D721Med (cell line): ENCODE measurements around the gene EMP2.

Experiments
- DNase-seq: peaks from one replicate; pipeline ENCODE4 v3.0.0; 2011; ENCODE audit warnings: low spot score; ENCODE audit not compliant: insufficient read length
- FAIRE-seq: peaks from 2 replicates; lab custom pipeline; 2011; peaks lifted over from hg19 to GRCh38; lab: Jason Lieb, UNC
- TF ChIP-seq, protein P1 (sequence below): IDR thresholded peaks from 2 replicates; pipeline ENCODE4 v1.5.1; 2012; ENCODE audit warnings: mild to moderate bottlenecking, control low read depth; ENCODE audit not compliant: insufficient read depth; ENCODE audit errors: missing control alignments

Gene EMP2

GRCh38 chr16:10584981-10585438 is 4.6 kb upstream of the EMP2 start:
- no peak for FAIRE-seq
- TF ChIP-seq, protein P1, sequence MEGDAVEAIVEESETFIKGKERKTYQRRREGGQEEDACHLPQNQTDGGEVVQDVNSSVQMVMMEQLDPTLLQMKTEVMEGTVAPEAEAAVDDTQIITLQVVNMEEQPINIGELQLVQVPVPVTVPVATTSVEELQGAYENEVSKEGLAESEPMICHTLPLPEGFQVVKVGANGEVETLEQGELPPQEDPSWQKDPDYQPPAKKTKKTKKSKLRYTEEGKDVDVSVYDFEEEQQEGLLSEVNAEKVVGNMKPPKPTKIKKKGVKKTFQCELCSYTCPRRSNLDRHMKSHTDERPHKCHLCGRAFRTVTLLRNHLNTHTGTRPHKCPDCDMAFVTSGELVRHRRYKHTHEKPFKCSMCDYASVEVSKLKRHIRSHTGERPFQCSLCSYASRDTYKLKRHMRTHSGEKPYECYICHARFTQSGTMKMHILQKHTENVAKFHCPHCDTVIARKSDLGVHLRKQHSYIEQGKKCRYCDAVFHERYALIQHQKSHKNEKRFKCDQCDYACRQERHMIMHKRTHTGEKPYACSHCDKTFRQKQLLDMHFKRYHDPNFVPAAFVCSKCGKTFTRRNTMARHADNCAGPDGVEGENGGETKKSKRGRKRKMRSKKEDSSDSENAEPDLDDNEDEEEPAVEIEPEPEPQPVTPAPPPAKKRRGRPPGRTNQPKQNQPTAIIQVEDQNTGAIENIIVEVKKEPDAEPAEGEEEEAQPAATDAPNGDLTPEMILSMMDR: no peak
- DNase-seq: no peak

DNA sequence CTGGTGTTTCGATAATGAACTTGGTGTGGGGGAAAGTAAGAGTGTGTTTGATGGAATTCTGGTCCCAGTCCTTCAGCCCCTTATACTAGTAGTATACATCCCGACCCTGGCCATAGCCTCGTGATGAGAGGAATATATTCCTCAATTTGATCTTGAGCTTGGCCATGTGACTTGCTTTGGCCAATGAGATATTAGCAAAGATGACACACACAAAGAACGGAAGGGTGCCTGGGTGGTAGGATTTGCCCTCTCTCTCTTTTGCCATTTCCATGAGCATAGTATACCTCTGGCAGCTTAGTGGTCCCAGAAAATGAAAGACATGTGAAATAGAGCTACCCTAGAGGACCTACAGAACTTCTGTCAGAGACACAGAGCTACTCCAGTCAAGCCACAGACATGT is 2.9 kb upstream of the EMP2 start:
- DNase-seq (no peak), FAIRE-seq (no peak)
- TF ChIP-seq, protein P1: no peak

DNA sequence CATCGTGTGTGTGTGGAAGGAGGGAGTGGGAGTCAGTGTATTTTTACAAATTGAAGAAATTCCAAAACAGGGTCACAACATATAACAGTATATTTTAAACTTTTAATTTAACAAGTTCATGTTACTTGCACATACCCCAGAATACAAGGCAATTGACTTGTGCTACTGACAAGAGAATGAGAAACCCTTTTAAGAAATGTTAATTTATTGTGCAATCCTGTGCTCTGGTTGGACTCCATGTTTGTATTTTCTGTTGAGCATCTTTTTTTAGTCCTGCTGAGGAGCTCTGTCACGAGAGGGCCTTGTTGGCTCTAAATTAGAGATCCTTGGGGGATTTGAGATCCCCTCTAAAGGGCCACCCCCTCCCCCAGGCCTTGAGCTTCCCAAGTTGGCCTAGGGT is 1.1 kb upstream of the EMP2 start:
- TF ChIP-seq, protein P1: no peak
- no peak for FAIRE-seq
- no peak for DNase-seq

DNA sequence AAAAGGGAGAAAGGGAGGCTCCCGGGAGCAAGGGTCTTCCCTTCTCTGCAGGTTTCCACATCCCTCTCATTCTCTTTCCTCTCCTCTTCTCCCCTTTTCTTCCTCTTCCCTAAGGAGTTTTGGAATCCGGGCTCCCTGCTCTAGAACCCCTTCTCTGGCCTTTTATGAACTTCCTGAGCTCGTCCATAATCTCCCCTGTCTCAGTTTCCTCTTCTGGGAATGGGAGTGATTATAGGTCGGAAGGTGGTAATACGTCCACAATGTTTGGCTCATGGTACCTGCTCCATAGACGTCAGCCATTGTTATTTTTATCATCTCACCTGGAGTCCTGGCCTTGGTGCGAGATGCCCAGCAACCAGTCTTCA is 467 bp upstream of the EMP2 start:
- DNase-seq (no peak), FAIRE-seq (no peak)
- TF ChIP-seq, protein P1: no peak

DNA sequence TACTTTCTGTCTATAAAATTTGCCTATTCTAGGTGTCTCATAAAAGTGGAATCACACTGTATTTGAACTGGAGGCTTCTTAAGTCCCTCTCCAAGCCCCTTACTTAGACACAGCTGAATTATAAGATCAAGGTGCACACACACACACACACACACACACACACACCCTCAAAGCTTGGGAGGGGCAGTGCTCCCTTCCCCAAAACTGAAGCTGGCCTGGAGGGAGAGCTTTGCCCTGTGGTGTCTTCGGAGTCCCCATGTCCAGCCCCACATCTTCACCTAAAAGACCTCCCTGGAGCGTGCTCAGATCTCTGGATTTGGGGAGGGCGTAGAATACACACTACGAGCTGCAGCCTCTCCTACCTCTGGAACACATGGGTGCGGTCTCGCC is 828 bp downstream of the EMP2 start:
- FAIRE-seq (no peak), DNase-seq (no peak)
- TF ChIP-seq, protein P1: no peak

DNA sequence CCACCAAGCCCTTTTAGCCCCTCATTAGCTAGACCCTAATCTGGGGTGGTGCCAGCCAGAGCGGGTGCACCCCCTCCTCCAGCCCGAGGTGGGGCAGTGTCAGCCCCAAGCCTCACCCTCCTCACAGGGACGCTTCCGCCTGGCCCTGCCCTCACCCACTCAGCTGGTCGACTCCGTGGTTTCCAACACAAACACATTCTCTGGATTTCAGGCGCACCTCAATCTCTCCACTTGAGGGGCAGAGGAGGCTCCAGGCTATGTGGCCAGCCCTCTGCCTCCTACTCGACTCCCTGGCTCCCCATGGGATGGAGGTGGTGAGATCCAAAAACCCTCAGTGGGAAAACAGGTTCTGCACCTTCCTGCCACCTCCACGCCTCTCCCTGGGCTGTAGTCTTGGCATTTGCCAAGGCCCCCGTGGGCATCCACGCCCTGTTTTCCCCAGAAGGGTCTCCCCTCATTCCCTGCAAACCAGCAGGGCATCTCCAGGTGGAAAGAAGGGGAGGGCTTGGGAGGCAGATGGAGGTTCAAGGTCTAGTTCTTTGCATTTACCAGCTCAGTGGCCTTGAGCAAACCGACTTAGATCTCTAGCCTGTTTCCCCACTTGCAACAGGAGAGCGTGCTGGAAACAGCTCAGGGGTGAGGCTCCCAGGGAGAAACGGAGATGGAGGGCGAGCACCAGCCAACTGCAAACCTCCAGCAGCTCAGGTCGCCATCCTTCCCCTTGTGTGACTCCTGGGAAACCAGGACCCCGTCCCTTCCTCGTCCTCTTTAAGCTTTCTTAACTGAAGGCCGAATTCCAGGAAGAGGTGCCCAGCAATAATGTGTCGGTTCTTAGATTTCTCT is 1.7 kb downstream of the EMP2 start:
- TF ChIP-seq, protein P1: peak; percentile 25
- DNase-seq (no peak), FAIRE-seq (no peak)

DNA sequence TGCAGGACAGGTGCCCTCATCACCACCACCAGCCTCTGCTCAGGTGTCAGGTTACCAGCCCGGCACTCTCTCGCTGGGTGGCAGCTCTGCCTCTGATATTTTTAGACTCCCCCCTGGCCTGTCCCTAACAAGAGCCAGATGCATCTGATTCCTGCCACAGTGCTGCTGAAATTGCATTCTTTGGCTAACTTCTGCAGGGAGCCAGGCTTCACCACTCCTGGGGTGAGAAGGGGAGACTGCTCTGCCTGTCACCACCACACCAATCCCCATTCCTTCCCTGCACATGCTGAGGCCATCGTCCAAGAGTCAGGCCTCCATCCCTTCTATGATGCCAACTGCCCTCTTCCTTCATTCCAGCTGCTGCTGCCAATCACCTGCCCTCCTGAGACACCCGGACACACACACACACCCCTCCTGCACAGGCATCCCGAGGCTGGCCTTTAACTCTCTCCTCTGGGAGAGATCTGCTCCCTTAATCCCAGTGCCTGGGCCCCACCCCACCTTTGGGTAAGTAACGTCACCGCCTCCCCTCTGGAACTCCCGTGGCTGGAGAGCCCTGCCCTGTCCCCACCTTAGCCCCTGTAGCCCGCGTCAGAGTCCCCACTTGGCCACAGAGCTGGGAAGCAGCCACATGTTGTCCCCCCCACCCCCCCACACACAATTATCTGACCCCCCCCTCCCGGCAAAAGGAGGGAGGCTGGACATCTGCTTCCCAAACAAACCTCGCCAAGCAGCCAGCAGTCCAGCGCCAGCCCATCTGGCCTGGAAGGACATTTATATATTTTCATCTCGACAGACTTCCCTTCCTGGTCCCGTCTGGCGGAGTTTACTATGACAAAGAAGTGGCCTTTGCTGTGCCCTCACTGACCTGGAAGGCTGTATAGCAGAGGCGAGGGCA is 2.8 kb downstream of the EMP2 start:
- TF ChIP-seq, protein P1: no peak
- FAIRE-seq (no peak), DNase-seq (no peak)
